ENCODE data around the gene APC2. TPM values are rescaled to one million over a fixed set of nuclear protein-coding genes. Genes with fewer than 3 reads are reported as not detected.

Gene APC2
- polyA plus RNA-seq, 1 donor from 2014 or later = 50.5 TPM

DNA sequence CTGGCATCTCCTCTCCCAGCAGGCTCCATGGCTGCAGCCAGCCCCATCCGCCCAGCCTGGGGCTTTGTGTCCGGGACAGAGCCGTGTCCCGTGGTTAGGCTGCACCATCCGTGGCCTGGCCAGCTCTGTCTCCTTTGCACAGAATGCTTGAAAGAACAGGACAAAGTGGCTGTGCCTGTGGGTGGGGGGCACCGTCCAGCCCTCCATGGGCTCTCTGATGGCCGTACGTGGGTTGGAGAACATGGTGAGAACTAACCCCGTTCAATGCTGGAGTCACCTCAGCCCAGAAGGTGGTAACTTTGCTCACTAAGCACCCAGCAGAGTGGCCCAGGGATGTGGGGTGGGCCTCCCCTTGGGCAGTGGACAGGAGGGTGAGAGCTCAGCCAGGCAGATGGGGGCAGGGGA, 8.9 kb upstream of the APC2 start:
- Histone ChIP-seq H3K4me2 (ENCODE audit: low read length) (no peak overlapping the region), H3K36me3 (ENCODE audit: insufficient read depth, low read length) (no peaks in the 10 kb centered on the region), H3K9me2 (ENCODE audit: insufficient read depth, low read length) (no peaks in the 10 kb centered on the region), H3K9ac (ENCODE audit: low read length) (no peak overlapping the region), H3F3A (ENCODE audit: insufficient read depth, low read length, poor library complexity, severe bottlenecking) (peaks cover 8% of the 10 kb centered on the region), H3K27me3 (ENCODE audit: insufficient read depth, low read depth, low read length) (no peaks in the 10 kb centered on the region), H3K79me2 (replicated peaks; ENCODE audit: insufficient read depth, low read length) (peaks cover 14% of the 10 kb centered on the region), H4K20me1 (ENCODE audit: insufficient read depth) (peaks cover 4% of the 10 kb centered on the region), H3K9me3 (ENCODE audit: low read length) (no peaks in the 10 kb centered on the region), H3K4me3 (ENCODE audit: low read length) (no peak overlapping the region), H3K27ac (ENCODE audit: low read length) (no peak overlapping the region), H2AFZ (ENCODE audit: low read depth, low read length) (no peak overlapping the region)
- no peak for TF ChIP-seq SMC3 (conservative IDR thresholded peaks at IDR 0.05; ENCODE audit: poor library complexity)
- no peak for TF ChIP-seq MXI1 (conservative IDR thresholded peaks at IDR 0.05; ENCODE audit: poor library complexity, severe bottlenecking)
- TF ChIP-seq EZH2 (IDR thresholded peaks at IDR 0.05; ENCODE audit: borderline replicate concordance, insufficient read depth, low read length, poor library complexity, severe bottlenecking) = no peak
- no peak for TF ChIP-seq REST (IDR thresholded peaks at IDR 0.05; ENCODE audit: borderline replicate concordance)
- TF ChIP-seq EP300 (conservative IDR thresholded peaks at IDR 0.05; ENCODE audit: poor library complexity, severe bottlenecking) = no peak
- no peak for TF ChIP-seq POLR2AphosphoS5 (IDR thresholded peaks at IDR 0.05)

DNA sequence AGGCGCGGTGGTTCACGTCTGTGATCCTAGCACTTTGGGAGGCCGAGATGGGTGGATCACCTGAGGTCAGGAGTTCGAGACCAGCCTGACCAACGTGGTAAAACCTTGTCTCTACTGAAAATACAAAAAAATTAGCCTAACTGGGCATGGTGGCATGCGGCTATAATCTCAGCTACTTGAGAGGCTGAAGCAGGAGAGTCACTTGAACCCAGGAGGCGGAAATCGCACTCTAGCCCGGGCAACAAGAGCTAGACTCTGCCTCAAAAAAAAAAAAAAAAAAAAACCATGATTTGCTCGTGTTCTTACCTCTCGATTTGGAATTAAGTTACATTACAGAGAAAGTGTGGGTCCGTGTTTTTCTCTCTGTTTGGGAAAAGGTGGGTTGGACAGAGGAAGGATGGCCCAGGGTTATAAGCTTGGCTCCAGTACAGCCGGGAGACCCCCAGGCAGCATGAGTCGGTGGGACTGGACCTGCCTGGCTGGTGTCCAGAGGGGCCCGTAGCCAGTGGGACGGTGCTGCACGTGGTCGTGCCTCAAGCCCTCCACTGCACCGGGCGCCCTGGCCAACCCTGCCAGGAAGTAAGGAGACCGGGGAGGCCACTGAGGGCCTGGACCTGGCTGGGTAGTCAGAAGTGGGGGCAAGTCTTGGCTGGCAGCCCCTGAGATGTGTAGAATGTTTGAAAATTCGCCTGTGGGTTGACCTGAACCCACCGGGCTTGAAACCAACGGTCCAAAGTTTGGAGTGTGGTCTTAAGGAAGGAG, 8.1 kb upstream of the APC2 start:
- TF ChIP-seq TAF1 (IDR thresholded peaks at IDR 0.05; ENCODE audit: low read depth) (no peak), EZH2 (IDR thresholded peaks at IDR 0.05; ENCODE audit: borderline replicate concordance, insufficient read depth, low read length, poor library complexity, severe bottlenecking) (no peak), SMC3 (conservative IDR thresholded peaks at IDR 0.05; ENCODE audit: poor library complexity) (no peak), REST (IDR thresholded peaks at IDR 0.05; ENCODE audit: borderline replicate concordance) (no peak), RAD21 (conservative IDR thresholded peaks at IDR 0.05) (no peak), MXI1 (conservative IDR thresholded peaks at IDR 0.05; ENCODE audit: poor library complexity, severe bottlenecking) (no peak), POLR2AphosphoS5 (IDR thresholded peaks at IDR 0.05) (no peak), CTCF (IDR thresholded peaks at IDR 0.05; ENCODE audit: poor library complexity, severe bottlenecking) (no peak), EP300 (conservative IDR thresholded peaks at IDR 0.05; ENCODE audit: poor library complexity, severe bottlenecking) (no peak)
- Histone ChIP-seq H3K27me3 (ENCODE audit: insufficient read depth, low read depth, low read length) (no peaks in the 10 kb centered on the region), H3K9me2 (ENCODE audit: insufficient read depth, low read length) (no peaks in the 10 kb centered on the region), H4K20me1 (ENCODE audit: insufficient read depth) (peaks cover 4% of the 10 kb centered on the region), H3K36me3 (ENCODE audit: insufficient read depth, low read length) (no peaks in the 10 kb centered on the region), H3F3A (ENCODE audit: insufficient read depth, low read length, poor library complexity, severe bottlenecking) (peaks cover 8% of the 10 kb centered on the region), H3K4me3 (ENCODE audit: low read length) (no peak overlapping the region), H3K27ac (ENCODE audit: low read length) (no peak overlapping the region), H2AFZ (ENCODE audit: low read depth, low read length) (no peak overlapping the region), H3K79me2 (replicated peaks; ENCODE audit: insufficient read depth, low read length) (peaks cover 18% of the 10 kb centered on the region), H3K4me2 (ENCODE audit: low read length) (no peak overlapping the region), H3K9me3 (ENCODE audit: low read length) (no peaks in the 10 kb centered on the region), H3K9ac (ENCODE audit: low read length) (no peak overlapping the region)

Measured in neural cell (in vitro differentiated cells).